Mucosa of stomach (tissue), 1 donor: ENCODE data around the gene DRAXIN.

Source experiments
- H3K27me3 ChIP-seq: one replicate; pipeline ENCODE4 v1.7.0; 2013; ENCODE audit warnings: mild to moderate bottlenecking, low read length; ENCODE audit not compliant: control insufficient read depth, insufficient read depth
- H3K36me3 ChIP-seq: one replicate; pipeline ENCODE4 v1.7.0; 2013; ENCODE audit warnings: low read length; ENCODE audit not compliant: control insufficient read depth, insufficient read depth
- H3K4me1 ChIP-seq: one replicate; pipeline ENCODE4 v1.7.0; 2013; ENCODE audit warnings: mild to moderate bottlenecking, low read length; ENCODE audit not compliant: control insufficient read depth, insufficient read depth
- H3K4me3 ChIP-seq: one replicate; pipeline ENCODE4 v1.7.0; 2013; ENCODE audit warnings: low read length
- H3K9ac ChIP-seq: one replicate; pipeline ENCODE4 v1.7.0; 2013; ENCODE audit warnings: mild to moderate bottlenecking, low read length, moderate library complexity
- H3K9me3 ChIP-seq: one replicate; pipeline ENCODE4 v1.7.0; 2013; ENCODE audit warnings: mild to moderate bottlenecking, low read length, moderate library complexity; ENCODE audit not compliant: control insufficient read depth
- donor health status: Pancreatic carcinoma.

Gene DRAXIN

GRCh38 chr1:11661103-11661502, 30.4 kb upstream of the DRAXIN start:
- Histone ChIP-seq H3K36me3 (no peaks in the 10 kb centered on the region), H3K4me3 (no peak overlapping the region), H3K9me3 (no peaks in the 10 kb centered on the region), H3K4me1 (peaks cover 6% of the 10 kb centered on the region), H3K9ac (no peak overlapping the region), H3K27me3 (no peaks in the 10 kb centered on the region)

GRCh38 chr1:11664336-11665065, 27.0 kb upstream of the DRAXIN start:
- Histone ChIP-seq H3K4me1 (peaks cover 6% of the 10 kb centered on the region), H3K4me3 (peak overlapping the region; percentile 46), H3K27me3 (no peaks in the 10 kb centered on the region), H3K9ac (peak overlapping the region; percentile 82), H3K9me3 (no peaks in the 10 kb centered on the region), H3K36me3 (no peaks in the 10 kb centered on the region)

- no peak overlapping the region for H3K4me3 ChIP-seq
- no peaks in the 10 kb centered on the region for H3K27me3 ChIP-seq
- peaks cover 17% of the 10 kb centered on the region for H3K4me1 ChIP-seq
- H3K9ac ChIP-seq, result no peak overlapping the region
- H3K36me3 ChIP-seq, result no peaks in the 10 kb centered on the region
- no peaks in the 10 kb centered on the region for H3K9me3 ChIP-seq
Measured at GRCh38 chr1:11668516-11668915, 23.0 kb upstream of the DRAXIN start.

DNA sequence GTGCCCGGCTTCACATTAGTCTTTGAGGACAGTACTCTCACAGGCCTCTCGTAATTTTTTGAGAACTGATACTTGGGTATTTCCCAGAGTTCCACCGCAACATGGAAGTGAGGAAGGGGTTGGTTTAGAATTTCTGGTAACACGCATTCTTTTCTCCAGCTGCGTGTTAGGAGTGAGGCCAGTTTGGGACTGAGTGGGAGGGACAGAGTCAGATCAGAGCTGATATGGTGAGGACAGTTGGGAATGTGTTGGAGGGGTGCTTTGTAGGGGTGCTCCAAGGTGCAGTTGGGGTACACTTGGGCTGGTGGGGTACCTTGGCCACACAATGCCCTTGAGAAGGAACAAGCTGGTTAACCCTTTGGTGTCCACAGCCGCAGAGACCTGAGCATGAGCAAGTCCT, 20.8 kb upstream of the DRAXIN start:
- Histone ChIP-seq H3K4me3 (no peak overlapping the region), H3K9me3 (no peaks in the 10 kb centered on the region), H3K9ac (no peak overlapping the region), H3K27me3 (no peaks in the 10 kb centered on the region), H3K36me3 (no peaks in the 10 kb centered on the region), H3K4me1 (peaks cover 13% of the 10 kb centered on the region)

DNA sequence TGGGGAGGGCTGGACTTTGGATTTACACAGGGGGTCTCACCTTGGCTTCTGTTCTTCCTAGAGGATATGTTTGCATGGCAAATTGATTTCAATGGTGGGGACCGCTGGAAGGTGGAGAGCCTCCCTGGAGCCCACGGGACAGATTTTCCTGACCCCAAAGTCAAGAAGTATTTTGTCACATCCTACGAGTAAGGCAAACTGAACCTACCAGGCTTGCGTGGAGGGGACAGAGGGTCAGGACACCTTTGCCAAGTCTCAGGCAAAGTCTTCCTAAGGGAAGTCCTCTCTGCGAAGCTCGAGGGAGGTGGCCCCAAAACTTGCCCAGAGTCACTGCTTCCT, 20.3 kb upstream of the DRAXIN start:
- H3K9ac ChIP-seq, result no peak overlapping the region
- H3K27me3 ChIP-seq, result no peaks in the 10 kb centered on the region
- H3K9me3 ChIP-seq, result no peaks in the 10 kb centered on the region
- H3K4me3 ChIP-seq, result no peak overlapping the region
- H3K36me3 ChIP-seq, result no peaks in the 10 kb centered on the region
- peaks cover 13% of the 10 kb centered on the region for H3K4me1 ChIP-seq

GRCh38 chr1:11671544-11672286, 19.8 kb upstream of the DRAXIN start:
- Histone ChIP-seq H3K4me3 (no peak overlapping the region), H3K27me3 (no peaks in the 10 kb centered on the region), H3K9me3 (no peaks in the 10 kb centered on the region), H3K9ac (no peak overlapping the region), H3K36me3 (no peaks in the 10 kb centered on the region), H3K4me1 (peaks cover 13% of the 10 kb centered on the region)

- Histone ChIP-seq H3K36me3 (no peaks in the 10 kb centered on the region), H3K4me1 (peaks cover 13% of the 10 kb centered on the region), H3K4me3 (no peak overlapping the region), H3K9me3 (no peaks in the 10 kb centered on the region), H3K9ac (no peak overlapping the region), H3K27me3 (no peaks in the 10 kb centered on the region)
Measured at GRCh38 chr1:11673089-11673769, 18.3 kb upstream of the DRAXIN start.

- Histone ChIP-seq H3K9ac (no peak overlapping the region), H3K27me3 (no peaks in the 10 kb centered on the region), H3K36me3 (no peaks in the 10 kb centered on the region), H3K4me3 (no peak overlapping the region), H3K4me1 (peaks cover 13% of the 10 kb centered on the region), H3K9me3 (no peaks in the 10 kb centered on the region)
Measured at GRCh38 chr1:11674488-11674887, 17.0 kb upstream of the DRAXIN start.

DNA sequence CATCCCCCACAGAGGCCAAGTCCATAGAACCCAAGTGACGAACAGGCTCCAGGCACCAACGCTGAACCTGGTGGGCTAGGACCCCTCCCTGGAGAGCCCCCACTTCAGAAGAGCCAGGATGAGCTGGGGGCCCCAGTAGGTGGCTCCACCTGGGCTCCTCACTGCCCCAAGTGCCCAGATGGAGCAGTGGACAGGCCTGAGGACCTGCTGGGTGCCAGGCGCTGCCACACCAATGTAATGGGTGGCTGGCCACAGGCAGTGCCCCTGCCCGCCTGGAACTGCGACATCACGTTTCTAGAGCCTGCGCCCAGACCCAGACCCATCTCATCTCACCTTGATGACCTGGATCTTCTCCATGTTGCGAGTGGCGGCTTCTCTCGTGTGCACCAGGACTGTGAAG, 16.2 kb upstream of the DRAXIN start:
- H3K36me3 ChIP-seq, result no peaks in the 10 kb centered on the region
- no peaks in the 10 kb centered on the region for H3K27me3 ChIP-seq
- no peaks in the 10 kb centered on the region for H3K9me3 ChIP-seq
- no peak overlapping the region for H3K9ac ChIP-seq
- no peak overlapping the region for H3K4me3 ChIP-seq
- peaks cover 14% of the 10 kb centered on the region for H3K4me1 ChIP-seq

DNA sequence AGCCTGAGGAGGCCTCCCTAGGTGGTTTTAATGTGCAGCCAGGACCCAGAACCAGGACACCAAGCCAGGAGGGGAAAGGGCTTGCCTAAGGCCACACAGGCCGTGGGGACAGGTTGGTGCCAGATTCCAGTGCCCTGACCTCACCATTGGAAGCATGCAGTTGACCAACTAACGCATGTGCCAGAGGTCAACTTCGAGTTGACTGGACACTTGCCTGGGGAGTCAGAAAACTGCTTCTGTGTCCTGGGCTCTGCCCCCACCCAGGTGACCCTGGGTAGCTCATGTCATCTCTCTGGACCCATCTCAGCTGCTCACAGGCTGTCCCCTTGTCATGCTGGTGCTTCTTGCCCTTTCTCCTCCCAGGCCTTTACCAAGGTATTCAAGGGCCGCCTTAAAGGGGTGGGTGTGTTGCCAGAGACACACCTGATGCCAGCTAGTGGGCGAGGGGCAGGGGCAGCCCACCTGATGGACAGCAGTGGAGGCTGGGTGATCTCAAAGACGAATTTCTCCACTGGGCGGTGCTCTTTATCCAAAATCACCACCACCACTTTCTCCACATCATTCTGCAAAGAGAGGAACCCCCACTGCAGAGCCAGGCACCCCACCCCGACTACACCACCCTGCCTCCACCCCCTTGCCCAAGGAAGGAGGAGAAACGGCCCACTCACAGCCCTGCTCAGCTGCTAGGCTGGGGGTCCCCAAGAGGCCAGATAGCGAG, 15.0 kb upstream of the DRAXIN start:
- Histone ChIP-seq H3K4me1 (peaks cover 11% of the 10 kb centered on the region), H3K36me3 (no peaks in the 10 kb centered on the region), H3K9ac (no peak overlapping the region), H3K27me3 (peaks cover 2% of the 10 kb centered on the region), H3K9me3 (no peaks in the 10 kb centered on the region), H3K4me3 (no peak overlapping the region)

DNA sequence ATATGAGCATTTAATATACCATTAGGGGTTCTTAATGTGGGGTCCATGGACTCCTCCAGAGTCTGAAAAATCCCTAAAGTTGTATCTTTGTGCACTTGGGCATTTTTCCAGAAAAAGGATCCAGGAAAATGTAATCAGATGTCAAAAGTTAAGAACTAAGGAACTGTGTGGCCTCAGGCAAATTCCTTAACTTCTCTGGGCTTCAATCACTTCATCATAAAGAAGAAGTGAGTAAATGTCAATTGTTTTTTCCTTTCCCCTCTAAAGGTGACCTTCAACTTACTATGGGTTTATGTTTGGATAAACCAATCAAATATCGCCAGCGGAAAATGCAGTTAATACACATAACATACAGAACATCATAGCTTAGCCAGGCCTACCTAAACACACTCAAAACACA, 13.1 kb upstream of the DRAXIN start:
- Histone ChIP-seq H3K27me3 (peaks cover 16% of the 10 kb centered on the region), H3K9me3 (no peaks in the 10 kb centered on the region), H3K4me3 (no peak overlapping the region), H3K9ac (no peak overlapping the region), H3K4me1 (peaks cover 10% of the 10 kb centered on the region), H3K36me3 (no peaks in the 10 kb centered on the region)
